GM23338 (cell line): Measurements from ENCODE around the gene SEZ6. TPM values are rescaled to one million over a fixed set of nuclear protein-coding genes. Genes with fewer than 3 reads are reported as not detected.
"Not testable (repeated sequence)": the region's sequence is repeated elsewhere in the genome, so short reads cannot be mapped to it uniquely, and the experiment has no call there.

Experiments
- ATAC-seq: fragments of 200-7000 bp; cut with Tn5 transposase; 3 replicates; pipeline ENCODE4 v1.9.1; 2020
- DNase-seq: peaks from one replicate; pipeline ENCODE4 v3.0.0-alpha.2; 2015; ENCODE audit warnings: low spot score
- H2AFZ ChIP-seq: fragments of 200-600 bp; sonication (generic); 2 replicates; pipeline ENCODE4 v1.8.0; 2016; ENCODE audit warnings: antibody characterized with exemption, mild to moderate bottlenecking, moderate library complexity
- H3F3A ChIP-seq: fragments of 200-600 bp; sonication (generic); replicated peaks from 2 replicates; pipeline ENCODE4 v1.8.0; 2017; ENCODE audit warnings: antibody characterized with exemption, mixed run types, low read depth
- H3K27ac ChIP-seq: fragments of 200-600 bp; sonication (generic); 2 replicates; pipeline ENCODE4 v1.6.1; 2016; ENCODE audit warnings: low read depth
- H3K27me3 ChIP-seq: fragments of 200-600 bp; sonication (generic); 2 replicates; pipeline ENCODE4 v1.8.0; 2016; ENCODE audit warnings: mild to moderate bottlenecking, mixed run types, moderate library complexity; ENCODE audit not compliant: insufficient read depth
- H3K36me3 ChIP-seq: fragments of 200-600 bp; sonication (generic); 2 replicates; pipeline ENCODE4 v1.8.0; 2016; ENCODE audit warnings: mild to moderate bottlenecking; ENCODE audit not compliant: insufficient read depth
- H3K4me1 ChIP-seq: fragments of 200-600 bp; sonication (generic); 2 replicates; pipeline ENCODE4 v1.8.0; 2016; ENCODE audit warnings: mild to moderate bottlenecking, moderate library complexity; ENCODE audit not compliant: insufficient read depth
- H3K4me2 ChIP-seq: fragments of 200-600 bp; sonication (generic); 2 replicates; pipeline ENCODE4 v1.7.1; 2017; ENCODE audit warnings: mixed run types
- H3K4me3 ChIP-seq: fragments of 200-600 bp; sonication (generic); 2 replicates; pipeline ENCODE4 v1.6.1; 2016; ENCODE audit warnings: mixed run types
- H3K79me2 ChIP-seq: fragments of 200-600 bp; sonication (generic); replicated peaks from 2 replicates; pipeline ENCODE4 v1.8.0; 2017; ENCODE audit warnings: mild to moderate bottlenecking; ENCODE audit not compliant: insufficient read depth
- H3K9me2 ChIP-seq: fragments of 200-600 bp; sonication (generic); 2 replicates; pipeline ENCODE4 v1.8.0; 2017; ENCODE audit not compliant: insufficient read depth
- H4K20me1 ChIP-seq: fragments of 200-600 bp; sonication (generic); replicated peaks from 2 replicates; pipeline ENCODE4 v1.8.0; 2017; ENCODE audit warnings: mild to moderate bottlenecking; ENCODE audit not compliant: insufficient read depth
- H3K27ac Mint-ChIP-seq: 2 replicates; pipeline ENCODE4 v1.8.0; 2020; ENCODE audit warnings: inconsistent platforms, mild to moderate bottlenecking, moderate library complexity, mixed read lengths
- H3K27me3 Mint-ChIP-seq: 3 replicates; pipeline ENCODE4 v1.8.0; 2022; ENCODE audit warnings: low read depth, mild to moderate bottlenecking, moderate library complexity, mixed read lengths, inconsistent platforms; ENCODE audit not compliant: insufficient read depth, poor library complexity
- H3K36me3 Mint-ChIP-seq: 3 replicates; pipeline ENCODE4 v1.8.0; 2021; ENCODE audit warnings: low read depth, mild to moderate bottlenecking, inconsistent platforms, moderate library complexity, mixed read lengths
- H3K4me1 Mint-ChIP-seq: 3 replicates; pipeline ENCODE4 v1.8.0; 2020; ENCODE audit warnings: mild to moderate bottlenecking, inconsistent platforms, mixed read lengths
- H3K4me3 Mint-ChIP-seq: 3 replicates; pipeline ENCODE4 v1.8.0; 2021; ENCODE audit warnings: moderate library complexity, mild to moderate bottlenecking, inconsistent platforms, mixed read lengths
- H3K9me3 Mint-ChIP-seq: 3 replicates; pipeline ENCODE4 v1.8.0; 2020; ENCODE audit warnings: moderate library complexity, mild to moderate bottlenecking, inconsistent platforms, mixed read lengths
- CREB1 ChIP-seq: fragments of 250-450 bp; sonication (Bioruptor Pico); IDR thresholded peaks from 2 replicates; pipeline ENCODE4 v1.5.0; 2020; ENCODE audit warnings: low read depth, mild to moderate bottlenecking, moderate library complexity
- JUNB ChIP-seq: IDR thresholded peaks from one replicate; pipeline ENCODE4 v1.6.1; 2016; ENCODE audit warnings: antibody characterized with exemption; ENCODE audit not compliant: unreplicated experiment
- POLR2AphosphoS5 ChIP-seq: IDR thresholded peaks from 2 replicates; pipeline ENCODE4 v1.6.1; 2016; ENCODE audit warnings: antibody characterized with exemption, low read depth
- STAT1 ChIP-seq: IDR thresholded peaks from one replicate; pipeline ENCODE4 v1.6.1; 2016; ENCODE audit warnings: antibody characterized with exemption; ENCODE audit not compliant: unreplicated experiment
- ZNF114 ChIP-seq: fragments of 250-450 bp; sonication (Bioruptor Pico); IDR thresholded peaks from 2 replicates; pipeline ENCODE4 v1.5.0; 2020; ENCODE audit warnings: mild to moderate bottlenecking, moderate library complexity
- polyA plus RNA-seq: library from polyadenylated mRNA; unstranded; fragments of >200 nt; fragmentation: Nextera tagmentation; extraction: Ambion mirVana; gene quantifications from 2 replicates; pipeline ENCODE4 v1.2.1, GENCODE V29; 2016
- total RNA-seq: library from RNA; depleted of rRNA; stranded (reverse); fragments of >200 nt; shearing (Covaris generic); gene quantifications from 2 replicates; pipeline ENCODE4 v1.2.3, GENCODE V29; 2014
- TF ChIP-seq, protein P1 (sequence below): fragments of 250-450 bp; sonication (Bioruptor Pico); IDR thresholded peaks from 2 replicates; pipeline ENCODE4 v1.5.0; 2020; ENCODE audit warnings: mild to moderate bottlenecking, moderate library complexity
- TF ChIP-seq, protein P2 (sequence below): IDR thresholded peaks from 2 replicates; pipeline ENCODE4 v1.6.1; 2016; ENCODE audit warnings: antibody characterized with exemption
- TF ChIP-seq, protein P3 (sequence below): IDR thresholded peaks from one replicate; pipeline ENCODE4 v1.6.1; 2018; ENCODE audit warnings: antibody characterized with exemption; ENCODE audit not compliant: unreplicated experiment

Gene SEZ6
- total and polyA plus RNA-seq, 2 experiments from 2014 or later, result 1.0 to 6.5 TPM

DNA sequence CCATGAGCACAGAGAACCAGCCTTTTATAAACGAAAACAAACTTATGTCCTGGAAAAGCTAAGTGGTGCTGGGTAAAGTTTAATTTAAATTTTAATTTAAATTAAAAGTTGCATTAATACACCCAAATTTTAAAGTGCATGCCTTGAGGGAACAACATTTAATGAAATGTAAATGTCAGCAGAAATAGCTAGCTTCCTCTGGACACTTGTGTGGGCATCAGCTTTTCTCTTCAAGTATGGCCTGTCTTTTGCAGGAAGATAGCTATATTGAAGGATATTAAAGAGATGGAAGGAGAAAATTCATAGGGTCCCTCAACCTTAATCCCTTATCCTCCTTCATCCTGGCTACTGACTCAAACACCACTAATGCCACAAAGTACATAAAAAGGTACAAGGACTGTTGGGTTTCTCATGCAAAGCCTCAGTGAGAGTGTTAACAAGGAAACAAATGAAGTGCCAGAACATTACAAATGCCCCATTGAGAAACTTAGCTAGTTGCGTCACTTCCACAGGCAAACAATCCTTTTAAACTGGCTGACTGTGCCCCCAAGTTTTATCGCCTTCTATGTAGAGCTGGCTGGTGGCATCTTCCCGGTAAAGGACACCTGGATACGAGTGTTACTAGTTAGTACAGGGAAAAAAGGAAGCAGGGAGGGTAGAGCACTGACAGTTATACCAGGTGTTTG, 68.6 kb downstream of the SEZ6 start (continued):
- TF ChIP-seq, protein P1, sequence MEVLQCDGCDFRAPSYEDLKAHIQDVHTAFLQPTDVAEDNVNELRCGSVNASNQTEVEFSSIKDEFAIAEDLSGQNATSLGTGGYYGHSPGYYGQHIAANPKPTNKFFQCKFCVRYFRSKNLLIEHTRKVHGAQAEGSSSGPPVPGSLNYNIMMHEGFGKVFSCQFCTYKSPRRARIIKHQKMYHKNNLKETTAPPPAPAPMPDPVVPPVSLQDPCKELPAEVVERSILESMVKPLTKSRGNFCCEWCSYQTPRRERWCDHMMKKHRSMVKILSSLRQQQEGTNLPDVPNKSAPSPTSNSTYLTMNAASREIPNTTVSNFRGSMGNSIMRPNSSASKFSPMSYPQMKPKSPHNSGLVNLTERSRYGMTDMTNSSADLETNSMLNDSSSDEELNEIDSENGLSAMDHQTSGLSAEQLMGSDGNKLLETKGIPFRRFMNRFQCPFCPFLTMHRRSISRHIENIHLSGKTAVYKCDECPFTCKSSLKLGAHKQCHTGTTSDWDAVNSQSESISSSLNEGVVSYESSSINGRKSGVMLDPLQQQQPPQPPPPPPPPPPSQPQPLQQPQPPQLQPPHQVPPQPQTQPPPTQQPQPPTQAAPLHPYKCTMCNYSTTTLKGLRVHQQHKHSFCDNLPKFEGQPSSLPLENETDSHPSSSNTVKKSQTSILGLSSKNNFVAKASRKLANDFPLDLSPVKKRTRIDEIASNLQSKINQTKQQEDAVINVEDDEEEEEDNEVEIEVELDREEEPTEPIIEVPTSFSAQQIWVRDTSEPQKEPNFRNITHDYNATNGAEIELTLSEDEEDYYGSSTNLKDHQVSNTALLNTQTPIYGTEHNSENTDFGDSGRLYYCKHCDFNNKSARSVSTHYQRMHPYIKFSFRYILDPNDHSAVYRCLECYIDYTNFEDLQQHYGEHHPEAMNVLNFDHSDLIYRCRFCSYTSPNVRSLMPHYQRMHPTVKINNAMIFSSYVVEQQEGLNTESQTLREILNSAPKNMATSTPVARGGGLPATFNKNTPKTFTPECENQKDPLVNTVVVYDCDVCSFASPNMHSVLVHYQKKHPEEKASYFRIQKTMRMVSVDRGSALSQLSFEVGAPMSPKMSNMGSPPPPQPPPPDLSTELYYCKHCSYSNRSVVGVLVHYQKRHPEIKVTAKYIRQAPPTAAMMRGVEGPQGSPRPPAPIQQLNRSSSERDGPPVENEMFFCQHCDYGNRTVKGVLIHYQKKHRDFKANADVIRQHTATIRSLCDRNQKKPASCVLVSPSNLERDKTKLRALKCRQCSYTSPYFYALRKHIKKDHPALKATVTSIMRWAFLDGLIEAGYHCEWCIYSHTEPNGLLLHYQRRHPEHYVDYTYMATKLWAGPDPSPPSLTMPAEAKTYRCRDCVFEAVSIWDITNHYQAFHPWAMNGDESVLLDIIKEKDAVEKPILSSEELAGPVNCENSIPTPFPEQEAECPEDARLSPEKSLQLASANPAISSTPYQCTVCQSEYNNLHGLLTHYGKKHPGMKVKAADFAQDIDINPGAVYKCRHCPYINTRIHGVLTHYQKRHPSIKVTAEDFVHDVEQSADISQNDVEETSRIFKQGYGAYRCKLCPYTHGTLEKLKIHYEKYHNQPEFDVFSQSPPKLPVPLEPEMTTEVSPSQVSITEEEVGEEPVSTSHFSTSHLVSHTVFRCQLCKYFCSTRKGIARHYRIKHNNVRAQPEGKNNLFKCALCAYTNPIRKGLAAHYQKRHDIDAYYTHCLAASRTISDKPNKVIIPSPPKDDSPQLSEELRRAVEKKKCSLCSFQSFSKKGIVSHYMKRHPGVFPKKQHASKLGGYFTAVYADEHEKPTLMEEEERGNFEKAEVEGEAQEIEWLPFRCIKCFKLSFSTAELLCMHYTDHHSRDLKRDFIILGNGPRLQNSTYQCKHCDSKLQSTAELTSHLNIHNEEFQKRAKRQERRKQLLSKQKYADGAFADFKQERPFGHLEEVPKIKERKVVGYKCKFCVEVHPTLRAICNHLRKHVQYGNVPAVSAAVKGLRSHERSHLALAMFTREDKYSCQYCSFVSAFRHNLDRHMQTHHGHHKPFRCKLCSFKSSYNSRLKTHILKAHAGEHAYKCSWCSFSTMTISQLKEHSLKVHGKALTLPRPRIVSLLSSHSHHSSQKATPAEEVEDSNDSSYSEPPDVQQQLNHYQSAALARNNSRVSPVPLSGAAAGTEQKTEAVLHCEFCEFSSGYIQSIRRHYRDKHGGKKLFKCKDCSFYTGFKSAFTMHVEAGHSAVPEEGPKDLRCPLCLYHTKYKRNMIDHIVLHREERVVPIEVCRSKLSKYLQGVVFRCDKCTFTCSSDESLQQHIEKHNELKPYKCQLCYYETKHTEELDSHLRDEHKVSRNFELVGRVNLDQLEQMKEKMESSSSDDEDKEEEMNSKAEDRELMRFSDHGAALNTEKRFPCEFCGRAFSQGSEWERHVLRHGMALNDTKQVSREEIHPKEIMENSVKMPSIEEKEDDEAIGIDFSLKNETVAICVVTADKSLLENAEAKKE (CRISPR knock-in tag), result no peak
- TF ChIP-seq CREB1 (no peak), STAT1 (no peak), POLR2AphosphoS5 (no peak)

DNA sequence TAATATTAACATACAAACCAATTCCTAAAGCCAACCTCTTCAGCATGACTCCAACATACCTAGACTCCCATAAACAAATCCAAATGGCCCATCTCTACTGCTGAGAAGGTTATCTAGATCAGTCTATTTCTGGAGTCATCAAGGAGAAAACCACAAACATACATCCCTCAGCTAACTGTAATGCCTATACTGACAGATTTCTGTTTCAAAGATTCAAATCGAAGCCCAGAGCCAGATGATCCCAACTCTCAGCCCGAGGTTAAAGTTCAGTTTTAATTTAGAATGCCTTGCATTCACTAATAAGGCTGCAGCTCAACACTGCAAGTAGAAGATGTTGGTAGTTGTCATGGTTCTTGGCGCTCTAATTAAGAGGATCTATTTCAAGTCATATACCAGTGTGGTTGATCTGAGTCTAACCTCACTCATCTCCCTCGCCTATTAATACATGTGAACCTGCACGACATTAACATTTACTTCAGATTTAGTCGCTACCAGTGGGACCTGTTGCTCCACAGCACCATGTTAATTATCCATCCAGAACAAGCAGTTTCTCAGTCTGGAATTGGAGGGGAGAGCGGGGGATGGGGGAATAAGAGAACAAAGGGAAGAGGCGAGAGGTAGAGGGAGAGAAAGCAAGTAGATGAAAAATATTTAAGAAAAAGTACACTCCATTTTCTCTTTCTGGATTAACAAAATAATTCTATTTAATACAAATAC, 69.9 kb downstream of the SEZ6 start:
- Histone ChIP-seq H4K20me1 (peaks cover 78% of the 10 kb centered on the region), H3K4me3 (no peak overlapping the region), H3K36me3 (no peaks in the 10 kb centered on the region), H2AFZ (no peak overlapping the region), H3K79me2 (peaks cover 100% of the 10 kb centered on the region), H3K9me2 (no peaks in the 10 kb centered on the region), H3F3A (peaks cover 13% of the 10 kb centered on the region), H3K27ac (no peak overlapping the region), H3K27me3 (no peaks in the 10 kb centered on the region), H3K4me1 (peaks cover 47% of the 10 kb centered on the region), H3K4me2 (peak overlapping the region; percentile 67)
- TF ChIP-seq, protein P2, sequence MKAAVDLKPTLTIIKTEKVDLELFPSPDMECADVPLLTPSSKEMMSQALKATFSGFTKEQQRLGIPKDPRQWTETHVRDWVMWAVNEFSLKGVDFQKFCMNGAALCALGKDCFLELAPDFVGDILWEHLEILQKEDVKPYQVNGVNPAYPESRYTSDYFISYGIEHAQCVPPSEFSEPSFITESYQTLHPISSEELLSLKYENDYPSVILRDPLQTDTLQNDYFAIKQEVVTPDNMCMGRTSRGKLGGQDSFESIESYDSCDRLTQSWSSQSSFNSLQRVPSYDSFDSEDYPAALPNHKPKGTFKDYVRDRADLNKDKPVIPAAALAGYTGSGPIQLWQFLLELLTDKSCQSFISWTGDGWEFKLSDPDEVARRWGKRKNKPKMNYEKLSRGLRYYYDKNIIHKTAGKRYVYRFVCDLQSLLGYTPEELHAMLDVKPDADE, result no peak
- no peak for TF ChIP-seq JUNB
- TF ChIP-seq, protein P3, sequence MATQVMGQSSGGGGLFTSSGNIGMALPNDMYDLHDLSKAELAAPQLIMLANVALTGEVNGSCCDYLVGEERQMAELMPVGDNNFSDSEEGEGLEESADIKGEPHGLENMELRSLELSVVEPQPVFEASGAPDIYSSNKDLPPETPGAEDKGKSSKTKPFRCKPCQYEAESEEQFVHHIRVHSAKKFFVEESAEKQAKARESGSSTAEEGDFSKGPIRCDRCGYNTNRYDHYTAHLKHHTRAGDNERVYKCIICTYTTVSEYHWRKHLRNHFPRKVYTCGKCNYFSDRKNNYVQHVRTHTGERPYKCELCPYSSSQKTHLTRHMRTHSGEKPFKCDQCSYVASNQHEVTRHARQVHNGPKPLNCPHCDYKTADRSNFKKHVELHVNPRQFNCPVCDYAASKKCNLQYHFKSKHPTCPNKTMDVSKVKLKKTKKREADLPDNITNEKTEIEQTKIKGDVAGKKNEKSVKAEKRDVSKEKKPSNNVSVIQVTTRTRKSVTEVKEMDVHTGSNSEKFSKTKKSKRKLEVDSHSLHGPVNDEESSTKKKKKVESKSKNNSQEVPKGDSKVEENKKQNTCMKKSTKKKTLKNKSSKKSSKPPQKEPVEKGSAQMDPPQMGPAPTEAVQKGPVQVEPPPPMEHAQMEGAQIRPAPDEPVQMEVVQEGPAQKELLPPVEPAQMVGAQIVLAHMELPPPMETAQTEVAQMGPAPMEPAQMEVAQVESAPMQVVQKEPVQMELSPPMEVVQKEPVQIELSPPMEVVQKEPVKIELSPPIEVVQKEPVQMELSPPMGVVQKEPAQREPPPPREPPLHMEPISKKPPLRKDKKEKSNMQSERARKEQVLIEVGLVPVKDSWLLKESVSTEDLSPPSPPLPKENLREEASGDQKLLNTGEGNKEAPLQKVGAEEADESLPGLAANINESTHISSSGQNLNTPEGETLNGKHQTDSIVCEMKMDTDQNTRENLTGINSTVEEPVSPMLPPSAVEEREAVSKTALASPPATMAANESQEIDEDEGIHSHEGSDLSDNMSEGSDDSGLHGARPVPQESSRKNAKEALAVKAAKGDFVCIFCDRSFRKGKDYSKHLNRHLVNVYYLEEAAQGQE, result no peak
- TF ChIP-seq CREB1, result no peak
- TF ChIP-seq ZNF114 (CRISPR knock-in tag), result no peak
- H3K36me3 Mint-ChIP-seq, result peaks cover 10% of the 10 kb centered on the region
- peaks cover 49% of the 10 kb centered on the region for H3K4me1 Mint-ChIP-seq
- 0 out of 3 replicates have a peak overlapping the region, but pooled peaks have one; percentile 13 for H3K4me3 Mint-ChIP-seq
- no peaks in the 10 kb centered on the region for H3K27me3 Mint-ChIP-seq
- DNase-seq (peak; percentile 41), ATAC-seq (peak; percentile 31; the same call in 2 of the 3 replicates)
- peak overlapping the region; percentile 49 for H3K27ac Mint-ChIP-seq
- no peaks in the 10 kb centered on the region for H3K9me3 Mint-ChIP-seq

DNA sequence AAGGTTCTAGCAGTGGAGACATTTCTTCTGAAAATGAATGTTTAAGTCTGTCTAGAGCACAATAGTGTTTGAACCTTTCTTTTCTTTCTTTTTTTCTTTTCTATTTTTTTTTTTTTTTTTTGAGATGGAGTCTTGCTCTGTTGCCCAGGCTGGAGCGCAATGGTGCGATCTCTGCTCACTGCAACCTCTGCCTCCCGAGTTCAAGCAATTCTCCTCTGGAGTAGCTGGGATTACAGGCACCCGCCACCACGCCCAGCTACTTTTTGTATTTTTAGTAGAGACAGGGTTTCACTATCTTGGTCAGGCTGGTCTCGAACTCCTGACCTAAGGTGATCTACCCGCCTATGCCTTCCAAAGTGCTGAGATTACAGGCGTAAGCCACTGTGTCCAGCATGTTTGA, 71.3 kb downstream of the SEZ6 start:
- peaks cover 35% of the 10 kb centered on the region for H3K4me1 Mint-ChIP-seq
- not testable (repeated sequence) for ATAC-seq, H3K9me2 ChIP-seq, H3K27me3 Mint-ChIP-seq, H2AFZ ChIP-seq, H3K4me2 ChIP-seq, DNase-seq, H3K27ac ChIP-seq, H3K27me3 ChIP-seq, H3K36me3 ChIP-seq, H3K4me3 ChIP-seq, H3K4me3 Mint-ChIP-seq, H3K9me3 Mint-ChIP-seq
- Histone ChIP-seq H4K20me1 (peaks cover 78% of the 10 kb centered on the region), H3F3A (peaks cover 14% of the 10 kb centered on the region), H3K4me1 (peaks cover 33% of the 10 kb centered on the region), H3K79me2 (peaks cover 100% of the 10 kb centered on the region)
- H3K27ac Mint-ChIP-seq, result peak overlapping the region; percentile 46; the same call in 1 of the 2 replicates
- H3K36me3 Mint-ChIP-seq, result peaks cover 10% of the 10 kb centered on the region
